ENCODE results near the gene PARP11.

The PARP11 gene, protein sequence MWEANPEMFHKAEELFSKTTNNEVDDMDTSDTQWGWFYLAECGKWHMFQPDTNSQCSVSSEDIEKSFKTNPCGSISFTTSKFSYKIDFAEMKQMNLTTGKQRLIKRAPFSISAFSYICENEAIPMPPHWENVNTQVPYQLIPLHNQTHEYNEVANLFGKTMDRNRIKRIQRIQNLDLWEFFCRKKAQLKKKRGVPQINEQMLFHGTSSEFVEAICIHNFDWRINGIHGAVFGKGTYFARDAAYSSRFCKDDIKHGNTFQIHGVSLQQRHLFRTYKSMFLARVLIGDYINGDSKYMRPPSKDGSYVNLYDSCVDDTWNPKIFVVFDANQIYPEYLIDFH

DNA sequence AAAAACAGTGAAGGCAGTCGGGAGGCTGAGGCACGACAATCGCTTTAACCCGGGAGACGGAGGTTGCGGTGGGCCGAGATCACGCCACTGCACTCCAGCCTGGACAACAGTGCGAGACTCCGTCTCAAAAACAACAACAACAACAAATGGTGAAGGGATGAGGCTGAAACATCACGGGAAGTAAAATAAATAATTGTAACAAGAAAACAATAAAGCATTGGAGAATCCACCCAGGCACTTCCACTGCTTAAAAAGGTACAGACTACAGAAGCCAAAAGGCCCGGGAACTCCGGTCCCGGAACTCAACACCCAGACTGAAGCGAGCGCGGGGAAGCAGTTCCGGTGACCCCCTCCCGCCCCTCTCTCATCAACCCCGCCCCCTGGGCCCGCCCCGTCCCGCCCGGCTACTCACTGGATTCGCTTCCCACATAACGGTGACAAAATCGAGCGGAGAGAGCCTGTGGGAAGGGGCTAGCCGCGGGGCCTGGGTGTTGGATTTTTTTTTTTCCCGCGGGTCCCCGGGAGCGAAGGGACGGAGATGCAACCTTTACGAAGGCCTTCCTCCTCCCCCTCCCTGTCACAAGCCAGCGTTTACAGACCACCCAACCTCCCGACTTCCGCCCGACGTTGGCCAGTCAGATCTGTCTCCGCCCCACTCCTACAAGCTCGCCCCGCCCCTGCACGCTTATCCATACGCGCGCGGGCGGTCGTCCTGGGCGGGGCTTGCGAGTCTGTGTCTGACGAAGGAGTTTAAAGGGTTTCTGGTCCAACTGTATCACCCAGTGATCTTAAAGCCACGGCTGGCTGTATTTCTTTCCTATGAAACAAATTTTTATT lies at the start of gene PARP11:
Gene PARP11 (minus strand): TSS at position 600 of the 837 bp plus-strand sequence. CDS start 170 bp downstream, at position 430.
- intact Hi-C loops (cut with DNase I) = no loop called here
- peak; percentile 95 to 100 (median 98) for DNase-seq

DNA sequence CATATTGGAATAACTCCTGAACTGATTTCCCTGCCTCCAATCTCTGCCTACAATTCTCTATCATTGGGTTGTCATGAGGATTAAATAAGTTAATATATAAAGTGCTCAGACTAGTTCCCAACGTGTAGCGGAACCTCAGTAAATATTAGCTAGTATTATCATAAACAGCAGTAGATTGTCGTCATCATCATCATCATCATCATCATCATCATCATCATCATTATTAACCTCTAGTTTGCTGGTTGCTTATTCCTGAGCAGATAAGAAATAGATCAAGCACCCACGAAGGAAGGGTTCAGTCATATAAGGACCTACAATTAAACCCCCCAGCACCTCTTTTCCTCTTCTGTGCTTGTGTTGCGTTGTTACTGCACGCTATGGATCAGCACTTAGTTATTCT lies 48.8 kb upstream of the PARP11 start:
- intact Hi-C loops (cut with DNase I) = no loop called here
- no peak for DNase-seq

DNA sequence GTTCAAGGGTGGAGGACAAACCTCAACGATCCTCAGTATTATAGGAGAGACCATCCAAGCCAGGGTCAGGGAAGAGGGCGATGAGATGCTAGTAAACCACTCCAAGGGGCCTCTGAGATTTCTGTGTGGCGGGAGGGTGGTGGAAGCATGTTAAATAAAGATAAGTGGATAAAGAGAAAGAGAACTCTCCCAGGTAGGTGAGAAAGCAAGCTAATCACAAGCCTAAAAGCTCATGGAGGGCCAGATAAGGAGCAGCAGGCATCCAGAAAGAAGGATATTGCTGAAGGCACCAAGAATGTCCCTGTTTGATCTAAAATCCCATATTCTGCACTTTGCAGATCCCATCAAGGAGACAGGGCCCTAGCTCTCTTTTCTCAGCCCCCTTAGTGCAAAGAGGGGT lies 48.3 kb upstream of the PARP11 start:
- no peak for DNase-seq
- intact Hi-C loops (cut with DNase I) = no loop called here

DNA sequence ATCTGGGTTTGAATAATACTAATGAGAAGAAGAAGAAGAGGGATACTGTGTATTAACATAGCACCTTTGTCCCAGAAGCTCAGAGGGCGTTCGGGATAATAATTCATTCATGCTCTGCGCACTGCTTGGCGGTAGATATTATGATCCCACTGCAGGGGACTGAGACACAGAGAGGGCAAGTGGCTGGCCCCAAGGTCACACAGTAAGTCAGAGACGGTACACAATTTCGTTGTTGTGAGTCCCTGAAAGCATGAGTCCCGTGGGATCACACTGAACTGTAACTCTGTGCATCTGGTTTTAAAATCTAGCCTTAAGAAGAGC lies 47.9 kb upstream of the PARP11 start:
- intact Hi-C loops (cut with DNase I) = no loop called here

GRCh38 chr12:3920351-3921150 lies 47.4 kb upstream of the PARP11 start:
- intact Hi-C loops (cut with DNase I) = no loop called here
- DNase-seq = no peak

More for the DNA sequence above, 47.9 kb upstream of the PARP11 start:
- DNase-seq = no peak

GRCh38 chr12:3913278-3913677 lies 40.1 kb upstream of the PARP11 start:
- no peak for DNase-seq
- intact Hi-C loops (cut with DNase I) = no loop called here

DNA sequence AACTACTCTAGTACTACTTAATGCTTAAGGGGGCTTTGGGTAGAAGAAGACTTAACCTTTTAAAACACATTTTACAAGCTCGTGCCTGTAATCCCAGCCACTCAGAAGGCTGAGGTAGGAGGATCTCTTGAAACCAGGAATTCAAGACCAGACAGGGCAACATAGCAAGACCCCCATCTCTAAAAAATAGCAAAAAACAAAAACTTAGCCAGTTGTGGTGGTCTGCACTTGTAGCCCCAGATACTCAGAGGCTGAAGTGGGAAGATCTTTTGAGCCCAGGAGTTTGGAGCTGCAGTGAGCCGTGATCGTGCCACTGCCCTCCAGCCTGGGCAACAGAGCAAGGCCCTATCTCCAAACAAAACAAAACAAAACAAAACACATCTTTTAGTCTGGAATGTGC lies 39.7 kb upstream of the PARP11 start:
- DNase-seq = no peak
- intact Hi-C loops (cut with DNase I) = no loop called here

DNA sequence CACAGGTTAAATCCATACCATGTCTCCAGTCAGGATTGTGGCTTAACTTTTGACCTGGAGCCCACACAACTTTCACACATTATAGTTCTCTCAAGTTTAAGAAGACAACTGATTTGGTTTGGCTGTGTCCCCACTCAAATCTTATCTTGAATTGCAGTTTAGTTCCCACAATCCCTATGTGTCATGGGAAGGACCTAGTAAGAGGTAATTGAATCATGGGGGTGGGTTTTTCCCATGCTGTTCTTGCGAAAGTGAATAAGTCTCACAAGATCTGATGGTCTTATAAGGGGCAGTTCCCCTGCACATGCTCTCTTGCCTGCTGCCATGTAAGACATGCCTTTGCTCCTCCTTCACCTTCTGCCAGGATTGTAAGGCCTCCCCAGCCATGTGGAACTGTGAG lies 38.2 kb upstream of the PARP11 start:
- DNase-seq = no peak
- intact Hi-C loops (cut with DNase I) = no loop called here

- no peak for DNase-seq
- intact Hi-C loops (cut with DNase I) = no loop called here
These were observed 32.5 kb upstream of the PARP11 start for GRCh38 chr12:3905664-3906063.

DNA sequence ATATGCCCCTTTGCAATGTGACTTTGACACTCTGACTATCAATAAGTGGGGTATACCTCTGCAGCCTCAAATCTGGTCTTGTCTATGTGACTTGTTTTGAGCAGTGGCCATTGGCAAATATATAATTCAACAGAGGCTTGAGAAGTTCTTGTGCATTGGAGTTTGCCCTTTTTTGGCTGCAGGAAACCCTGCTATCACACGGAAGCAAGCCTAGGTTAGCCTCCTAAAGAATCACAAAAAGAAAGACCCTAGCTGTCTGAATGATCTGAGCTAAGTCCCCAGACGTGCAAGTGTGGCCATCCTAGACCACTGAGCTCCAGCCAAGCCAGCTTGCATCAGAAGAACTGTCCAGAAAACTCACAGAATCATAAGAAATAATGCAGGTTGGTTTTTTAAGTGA lies 31.8 kb upstream of the PARP11 start:
- intact Hi-C loops (cut with DNase I) = no loop called here
- no peak for DNase-seq

- DNase-seq = no peak
- intact Hi-C loops (cut with DNase I) = no loop called here
These were observed 29.7 kb upstream of the PARP11 start for GRCh38 chr12:3902921-3903320.

DNA sequence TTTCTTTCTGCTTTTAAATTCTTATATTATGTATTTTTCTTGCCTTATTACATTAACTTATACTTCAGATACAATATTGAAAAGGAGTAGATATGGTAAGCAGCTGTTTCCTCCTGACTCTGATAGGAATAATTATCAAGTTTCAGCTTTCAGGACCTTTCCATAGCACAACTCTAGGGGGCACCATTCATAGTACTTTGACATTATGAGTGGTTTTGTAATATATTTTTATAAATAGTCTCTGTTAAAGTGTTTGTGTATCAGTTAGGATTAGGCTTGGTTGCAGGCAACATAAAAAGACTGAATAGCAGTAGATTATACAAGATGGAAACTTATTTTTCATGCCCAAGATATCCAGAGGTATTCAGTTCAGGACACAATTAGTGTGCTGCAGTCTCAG lies 27.9 kb upstream of the PARP11 start:
- intact Hi-C loops (cut with DNase I) = no loop called here
- DNase-seq = no peak

GRCh38 chr12:3898756-3899155 lies 25.6 kb upstream of the PARP11 start:
- intact Hi-C loops (cut with DNase I) = no loop called here
- no peak for DNase-seq

- DNase-seq = no peak
- intact Hi-C loops (cut with DNase I) = no loop called here
These were observed 24.3 kb upstream of the PARP11 start for GRCh38 chr12:3897371-3897971.

GRCh38 chr12:3896801-3897351 lies 23.7 kb upstream of the PARP11 start:
- DNase-seq = no peak
- intact Hi-C loops (cut with DNase I) = no loop called here

DNA sequence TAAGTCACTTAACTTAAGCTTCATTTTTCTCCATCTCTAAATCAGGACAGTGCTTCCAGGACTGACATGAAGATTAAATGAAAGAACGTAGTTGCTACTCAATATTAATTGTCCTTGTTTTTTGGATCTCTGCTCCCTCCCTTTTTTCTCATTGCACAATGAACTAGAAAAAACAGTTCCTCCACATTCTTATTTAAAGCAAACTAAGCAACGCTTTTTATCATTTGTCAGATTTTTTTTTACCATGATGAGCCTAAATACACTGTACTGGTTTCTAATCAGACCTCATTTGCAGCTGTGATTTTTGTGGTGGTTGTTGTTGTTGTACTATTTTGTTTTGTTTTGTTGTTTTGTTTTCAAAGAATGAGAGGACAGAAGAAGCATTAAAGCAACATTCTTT lies 23.2 kb upstream of the PARP11 start:
- DNase-seq = no peak
- intact Hi-C loops (cut with DNase I) = no loop called here

DNA sequence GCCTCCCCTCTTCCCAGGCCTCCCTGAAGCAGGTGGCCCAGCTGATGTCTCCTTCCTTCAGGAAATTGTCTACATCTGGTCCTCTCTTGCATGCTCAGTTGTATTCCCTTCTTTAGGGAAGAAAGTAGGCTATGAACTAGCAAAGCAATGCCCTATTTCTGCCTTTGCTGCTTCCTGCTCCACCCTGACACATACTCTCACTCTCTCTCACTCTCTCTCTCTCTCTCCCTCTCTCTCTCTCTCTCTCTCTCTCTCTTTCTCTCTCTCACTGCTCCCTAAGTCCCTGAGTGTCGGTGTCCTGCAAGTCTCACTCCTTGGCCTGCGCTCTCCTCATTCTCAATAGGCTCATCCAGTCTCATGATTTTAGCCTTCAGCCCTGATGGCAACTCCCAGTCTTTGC lies 19.4 kb upstream of the PARP11 start:
- DNase-seq = no peak
- intact Hi-C loops (cut with DNase I) = no loop called here

GRCh38 chr12:3891201-3891600 lies 18.0 kb upstream of the PARP11 start:
- intact Hi-C loops (cut with DNase I) = no loop called here
- DNase-seq = no peak

- intact Hi-C loops (cut with DNase I) = no loop called here
- DNase-seq = no peak
These were observed 15.5 kb upstream of the PARP11 start for GRCh38 chr12:3888659-3889058.

DNA sequence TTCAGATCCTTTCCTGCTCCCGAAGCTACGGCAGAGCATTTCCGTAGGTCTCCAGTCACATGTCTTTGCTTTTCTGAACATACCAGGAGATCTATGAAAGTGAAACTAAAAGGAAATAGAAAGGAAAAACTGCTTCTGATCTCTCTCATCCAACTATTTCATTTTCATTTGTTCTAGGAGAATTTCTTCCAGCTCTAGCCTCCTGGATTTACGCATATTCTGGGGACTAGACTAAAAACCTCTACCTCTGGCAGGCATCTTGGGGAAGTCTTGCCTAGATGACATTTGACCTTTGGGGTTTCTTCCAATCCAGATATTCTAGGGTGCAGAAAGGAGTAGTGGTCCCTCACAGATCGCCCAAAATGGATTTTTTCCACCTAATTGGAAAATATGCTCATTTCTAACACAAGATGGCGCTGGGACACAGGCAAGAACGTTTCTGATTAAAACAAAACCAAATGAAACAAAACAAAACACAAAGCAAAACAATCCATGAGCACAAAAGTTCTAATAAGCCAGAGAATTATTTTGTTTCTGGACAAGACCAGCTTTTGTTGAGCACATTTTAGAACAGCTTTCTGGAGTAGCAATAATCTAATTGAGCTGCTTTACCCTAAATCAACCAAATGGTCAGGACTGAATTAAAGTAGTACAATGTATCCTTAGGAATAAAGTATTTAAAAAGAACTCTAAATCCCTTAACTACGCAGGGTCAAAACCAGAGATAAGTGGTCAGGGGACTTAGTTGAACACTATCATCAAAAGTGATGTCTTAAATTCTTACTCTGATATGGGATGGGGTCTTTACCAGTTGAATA lies 12.3 kb upstream of the PARP11 start:
- intact Hi-C loops (cut with DNase I) = loop anchor here (1.0 kb wide), 2 partner anchors 152 to 392 kb away; no protein-coding TSS in a partner anchor
- DNase-seq = peak in 1 of 10 donors; percentile 20

Measured in posterior cingulate gyrus (tissue), 11 donors.